ENCODE results near the gene MRPL52. TPM values are rescaled to one million over a fixed set of nuclear protein-coding genes. Genes with fewer than 3 reads are reported as not detected.

The MRPL52 gene
- total and polyA plus RNA-seq, 8 donors = 25.2 to 194 (median 134) TPM; not detected in 1

GRCh38 chr14:22793976-22794375 lies 35.7 kb upstream of the MRPL52 start:
- intact Hi-C loops (cut with DNase I; ENCODE audit: low total_unique reads) = no loop called here
- Histone ChIP-seq H3K4me3 (no peak overlapping the region), H3K27me3 (no peaks in the 10 kb centered on the region), H3K4me1 (peaks cover 0 to 7% (median 0%) of the 10 kb centered on the region in 4 donors), H3K36me3 (no peaks in the 10 kb centered on the region), H3K9me3 (no peaks in the 10 kb centered on the region), H3K27ac (no peak overlapping the region)
- 75 to 95% (median 77%) methylated on average over 5 of the region's 5 CpGs for WGBS, 5 donors
- TF ChIP-seq POLR2AphosphoS5 (IDR thresholded peaks at IDR 0.05) (no peak), POLR2A (IDR thresholded peaks at IDR 0.05) (no peak), EP300 (IDR thresholded peaks at IDR 0.05) (no peak)
- TF ChIP-seq, protein P1, sequence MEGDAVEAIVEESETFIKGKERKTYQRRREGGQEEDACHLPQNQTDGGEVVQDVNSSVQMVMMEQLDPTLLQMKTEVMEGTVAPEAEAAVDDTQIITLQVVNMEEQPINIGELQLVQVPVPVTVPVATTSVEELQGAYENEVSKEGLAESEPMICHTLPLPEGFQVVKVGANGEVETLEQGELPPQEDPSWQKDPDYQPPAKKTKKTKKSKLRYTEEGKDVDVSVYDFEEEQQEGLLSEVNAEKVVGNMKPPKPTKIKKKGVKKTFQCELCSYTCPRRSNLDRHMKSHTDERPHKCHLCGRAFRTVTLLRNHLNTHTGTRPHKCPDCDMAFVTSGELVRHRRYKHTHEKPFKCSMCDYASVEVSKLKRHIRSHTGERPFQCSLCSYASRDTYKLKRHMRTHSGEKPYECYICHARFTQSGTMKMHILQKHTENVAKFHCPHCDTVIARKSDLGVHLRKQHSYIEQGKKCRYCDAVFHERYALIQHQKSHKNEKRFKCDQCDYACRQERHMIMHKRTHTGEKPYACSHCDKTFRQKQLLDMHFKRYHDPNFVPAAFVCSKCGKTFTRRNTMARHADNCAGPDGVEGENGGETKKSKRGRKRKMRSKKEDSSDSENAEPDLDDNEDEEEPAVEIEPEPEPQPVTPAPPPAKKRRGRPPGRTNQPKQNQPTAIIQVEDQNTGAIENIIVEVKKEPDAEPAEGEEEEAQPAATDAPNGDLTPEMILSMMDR (IDR thresholded peaks at IDR 0.05) = no peak
- no peak for DNase-seq

DNA sequence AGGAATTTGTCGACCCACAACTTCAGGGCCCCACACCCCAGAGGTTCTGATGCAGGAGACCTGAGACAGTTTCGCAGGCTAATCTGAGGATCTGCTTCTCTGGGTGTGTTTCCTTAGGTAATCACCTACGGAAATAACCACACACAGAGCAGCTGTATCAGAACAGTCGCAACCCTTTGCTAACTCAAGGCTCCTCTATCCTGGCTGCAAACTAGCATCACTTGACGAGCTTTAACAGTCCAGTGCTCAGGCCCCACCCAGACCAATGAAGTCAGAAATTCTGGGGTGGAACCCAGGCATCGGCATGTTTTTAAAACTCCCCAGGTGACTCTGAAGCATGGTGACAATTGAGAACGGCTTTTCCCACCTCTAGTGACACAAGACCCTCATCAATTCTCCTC lies 35.1 kb upstream of the MRPL52 start:
- no peaks in the 10 kb centered on the region for H3K27me3 ChIP-seq
- no peak overlapping the region for H3K27ac ChIP-seq
- no peak for DNase-seq
- intact Hi-C loops (cut with DNase I; ENCODE audit: low total_unique reads) = no loop called here
- no peaks in the 10 kb centered on the region for H3K36me3 ChIP-seq
- H3K4me1 ChIP-seq = peaks cover 0 to 7% (median 0%) of the 10 kb centered on the region in 4 donors
- TF ChIP-seq POLR2A (IDR thresholded peaks at IDR 0.05) = no peak
- TF ChIP-seq, protein P1 (IDR thresholded peaks at IDR 0.05) = no peak
- TF ChIP-seq POLR2AphosphoS5 (IDR thresholded peaks at IDR 0.05) = no peak
- TF ChIP-seq EP300 (IDR thresholded peaks at IDR 0.05) = no peak
- H3K4me3 ChIP-seq = no peak overlapping the region
- H3K9me3 ChIP-seq = no peaks in the 10 kb centered on the region
- WGBS, 5 donors = 82 to 94% (median 82%) methylated on average over 7 of the region's 7 CpGs

- intact Hi-C loops (cut with DNase I; ENCODE audit: low total_unique reads) = no loop called here
- Histone ChIP-seq H3K4me1 (peaks cover 0 to 7% (median 0%) of the 10 kb centered on the region in 4 donors), H3K27me3 (no peaks in the 10 kb centered on the region), H3K9me3 (no peaks in the 10 kb centered on the region), H3K36me3 (no peaks in the 10 kb centered on the region), H3K27ac (no peak overlapping the region), H3K4me3 (no peak overlapping the region)
- TF ChIP-seq, protein P1 (IDR thresholded peaks at IDR 0.05) = no peak
- no peak for TF ChIP-seq EP300 (IDR thresholded peaks at IDR 0.05)
- no peak for TF ChIP-seq POLR2A (IDR thresholded peaks at IDR 0.05)
- TF ChIP-seq POLR2AphosphoS5 (IDR thresholded peaks at IDR 0.05) = no peak
- no peak for DNase-seq
- 54 to 76% (median 70%) methylated on average over 5 of the region's 5 CpGs for WGBS, 5 donors
Observed at GRCh38 chr14:22796087-22796707, 33.5 kb upstream of the MRPL52 start.

- no peak overlapping the region for H3K4me3 ChIP-seq
- intact Hi-C loops (cut with DNase I; ENCODE audit: low total_unique reads) = no loop called here
- H3K27ac ChIP-seq = peak overlapping the region in 1 of 5 donors; percentile 4
- no peaks in the 10 kb centered on the region for H3K36me3 ChIP-seq
- no peaks in the 10 kb centered on the region for H3K27me3 ChIP-seq
- no peak for DNase-seq
- peaks cover 0 to 7% (median 0%) of the 10 kb centered on the region in 4 donors for H3K4me1 ChIP-seq
- H3K9me3 ChIP-seq = no peaks in the 10 kb centered on the region
- TF ChIP-seq, protein P1 (IDR thresholded peaks at IDR 0.05) = no peak
- no peak for TF ChIP-seq EP300 (IDR thresholded peaks at IDR 0.05)
- no peak for TF ChIP-seq POLR2A (IDR thresholded peaks at IDR 0.05)
- no peak for TF ChIP-seq POLR2AphosphoS5 (IDR thresholded peaks at IDR 0.05)
- 36 to 51% (median 44%) methylated on average over 5 of the region's 5 CpGs for WGBS, 5 donors
Observed at GRCh38 chr14:22797017-22797917, 32.4 kb upstream of the MRPL52 start.

Measured in stomach (tissue), 9 donors.